Small intestine (tissue), 7 donors: ENCODE results near the gene MYO1F. TPM values are rescaled to one million over a fixed set of nuclear protein-coding genes. Genes with fewer than 3 reads are reported as not detected.

ENCODE experiments used
- DNase-seq, 2 donors: peaks; one replicate each; pipeline versions ENCODE4 v3.0.0 to v3.0.0-alpha.2; 2013
- FAIRE-seq: peaks from 2 replicates; lab custom pipeline; 2012; peaks lifted over from hg19 to GRCh38; lab: Jason Lieb, UNC
- H3K27ac ChIP-seq, 3 donors: one replicate each; pipeline ENCODE4 v1.5.1; 2013; ENCODE audit warnings: low read length in 2 of 3, mild to moderate bottlenecking in 2 of 3, control low read depth in 1 of 3, inconsistent platforms in 1 of 3, low read depth in 1 of 3, moderate library complexity in 1 of 3
- H3K27me3 ChIP-seq, 3 donors: one replicate each; pipeline ENCODE4 v1.6.1; 2013; ENCODE audit warnings: low read length in 3 of 3, inconsistent platforms in 1 of 3; ENCODE audit not compliant: control insufficient read depth in 3 of 3, insufficient read depth in 3 of 3
- H3K36me3 ChIP-seq, 3 donors: one replicate each; pipeline ENCODE4 v1.6.1; 2013; ENCODE audit warnings: low read length in 3 of 3, inconsistent platforms in 1 of 3, low read depth in 1 of 3, mild to moderate bottlenecking in 1 of 3, moderate library complexity in 1 of 3; ENCODE audit not compliant: control insufficient read depth in 3 of 3, insufficient read depth in 2 of 3
- H3K4me1 ChIP-seq, 3 donors: one replicate each; pipeline ENCODE4 v1.6.1; 2013; ENCODE audit warnings: low read length in 2 of 3, inconsistent platforms in 1 of 3, low read depth in 1 of 3, mild to moderate bottlenecking in 1 of 3, moderate library complexity in 1 of 3; ENCODE audit not compliant: control insufficient read depth in 3 of 3, insufficient read depth in 2 of 3
- H3K4me3 ChIP-seq, 3 donors: one replicate each; pipeline ENCODE4 v1.5.1; 2013; ENCODE audit warnings: low read length in 3 of 3, control low read depth in 1 of 3, inconsistent platforms in 1 of 3, low read depth in 1 of 3, mild to moderate bottlenecking in 1 of 3, moderate library complexity in 1 of 3
- H3K9me3 ChIP-seq, 2 donors: one replicate each; pipeline ENCODE4 v1.6.1; 2013; ENCODE audit warnings: low read depth in 1 of 2, low read length in 1 of 2; ENCODE audit not compliant: control insufficient read depth in 2 of 2, insufficient read depth in 1 of 2
- WGBS, 3 donors: extraction: QIAGEN DNeasy Blood & Tissue Kit; methylation state at CpG; one replicate each; pipeline ENCODE4 v1.1.7; 2013; 5-methylcytosine and 5-hydroxymethylcytosine counted together
- polyA plus RNA-seq, 4 donors: library from polyadenylated mRNA; stranded (reverse) in 3 of 4; unstranded in 1 of 4; fragments of 200-250 nt in 3 of 4; fragments of 120-200 nt in 1 of 4; gene quantifications; one replicate each; pipeline versions ENCODE4 v1.2.1 to v1.2.3, GENCODE V29; 2013
- donor health status: healthy with polysubstance abuse.
- donor health status: control.
- donor health status: control.
- donor health status: Bipolar disorder and iron deficiency.
- donor health status: healthy.

The MYO1F gene
- polyA plus RNA-seq, 4 donors = 1.3 to 13.7 (median 6.0) TPM

DNA sequence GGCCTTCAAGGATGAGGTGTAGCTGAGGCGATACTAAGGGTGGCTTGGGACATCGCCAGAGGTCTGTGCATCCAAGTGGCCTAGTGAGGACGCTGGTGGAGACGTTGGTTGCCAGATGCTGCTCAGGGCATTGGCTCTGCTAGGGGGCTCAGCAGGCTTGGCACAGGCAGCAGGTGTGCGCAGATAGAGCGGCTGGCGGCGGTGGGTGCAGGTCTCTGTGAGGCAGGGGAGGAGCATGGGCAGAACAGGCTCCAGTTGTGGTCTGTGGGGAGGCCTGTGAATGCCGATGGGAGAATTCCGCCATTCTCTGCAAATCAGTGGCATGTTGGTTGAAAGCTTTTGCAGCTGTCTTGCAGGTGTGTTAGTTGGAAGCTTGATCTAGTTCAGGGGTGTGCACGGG is 96.0 kb downstream of the MYO1F start:
- H3K27ac ChIP-seq = no peak overlapping the region
- H3K9me3 ChIP-seq = no peaks in the 10 kb centered on the region
- no peaks in the 10 kb centered on the region for H3K27me3 ChIP-seq
- no peak for DNase-seq
- no peak for FAIRE-seq
- H3K4me1 ChIP-seq = no peaks in the 10 kb centered on the region
- H3K36me3 ChIP-seq = peaks cover 12 to 89% (median 24%) of the 10 kb centered on the region in 3 donors
- H3K4me3 ChIP-seq = no peak overlapping the region
- 74 to 81% (median 75%) methylated on average over 11 of the region's 11 CpGs for WGBS, 3 donors

DNA sequence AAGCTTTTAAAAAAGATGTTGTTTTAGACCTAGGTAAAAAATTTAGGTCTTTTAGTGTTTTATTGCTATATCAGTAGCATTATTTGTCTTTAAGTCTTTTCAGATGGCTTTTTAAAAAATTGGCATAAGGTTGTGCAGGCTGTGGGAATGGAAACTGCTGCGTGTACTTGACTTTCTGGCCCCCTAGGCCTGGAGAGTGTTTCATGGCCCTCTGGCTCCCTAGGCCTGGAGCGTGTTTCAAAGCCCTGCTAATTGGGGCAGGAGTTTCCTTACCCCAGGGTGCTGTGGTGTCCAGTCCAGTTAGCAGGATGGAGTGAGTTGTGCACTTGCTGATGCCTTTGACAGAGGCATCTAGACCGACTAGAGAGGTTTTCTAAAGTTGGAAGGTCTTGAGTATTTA is 98.6 kb downstream of the MYO1F start:
- H3K27me3 ChIP-seq = no peaks in the 10 kb centered on the region
- no peaks in the 10 kb centered on the region for H3K4me1 ChIP-seq
- FAIRE-seq = no peak
- 60 to 83% (median 82%) methylated on average over 3 of the region's 3 CpGs for WGBS, 3 donors
- DNase-seq = no peak
- no peak overlapping the region for H3K4me3 ChIP-seq
- H3K36me3 ChIP-seq = peaks cover 14 to 84% (median 23%) of the 10 kb centered on the region in 3 donors
- no peaks in the 10 kb centered on the region for H3K9me3 ChIP-seq
- H3K27ac ChIP-seq = no peak overlapping the region

DNA sequence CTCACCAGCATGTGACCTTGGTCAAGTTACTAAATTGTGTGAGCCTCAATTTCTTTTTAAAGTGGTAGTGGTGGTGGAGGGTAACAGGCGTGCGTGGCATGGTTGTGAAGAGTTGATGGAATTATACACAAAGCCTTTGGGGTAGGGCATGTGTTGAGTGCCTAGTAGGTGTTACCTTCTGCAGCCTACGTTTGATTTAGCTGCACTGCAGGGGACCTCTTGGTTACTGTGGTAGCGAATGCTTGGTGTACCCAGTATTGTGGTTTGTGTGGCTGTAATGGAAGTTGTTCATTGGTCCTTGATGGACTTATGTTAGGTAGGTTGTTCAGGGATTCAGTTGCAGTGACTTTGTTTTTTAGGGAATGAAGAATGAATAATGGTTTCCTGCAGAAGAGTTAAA is 99.4 kb downstream of the MYO1F start:
- H3K27ac ChIP-seq = no peak overlapping the region
- FAIRE-seq (no peak), DNase-seq (no peak)
- H3K4me3 ChIP-seq = no peak overlapping the region
- no peaks in the 10 kb centered on the region for H3K4me1 ChIP-seq
- peaks cover 15 to 83% (median 20%) of the 10 kb centered on the region in 3 donors for H3K36me3 ChIP-seq
- WGBS, 3 donors = 67 to 83% (median 74%) methylated on average over 4 of the region's 4 CpGs
- no peaks in the 10 kb centered on the region for H3K9me3 ChIP-seq
- H3K27me3 ChIP-seq = no peaks in the 10 kb centered on the region

DNA sequence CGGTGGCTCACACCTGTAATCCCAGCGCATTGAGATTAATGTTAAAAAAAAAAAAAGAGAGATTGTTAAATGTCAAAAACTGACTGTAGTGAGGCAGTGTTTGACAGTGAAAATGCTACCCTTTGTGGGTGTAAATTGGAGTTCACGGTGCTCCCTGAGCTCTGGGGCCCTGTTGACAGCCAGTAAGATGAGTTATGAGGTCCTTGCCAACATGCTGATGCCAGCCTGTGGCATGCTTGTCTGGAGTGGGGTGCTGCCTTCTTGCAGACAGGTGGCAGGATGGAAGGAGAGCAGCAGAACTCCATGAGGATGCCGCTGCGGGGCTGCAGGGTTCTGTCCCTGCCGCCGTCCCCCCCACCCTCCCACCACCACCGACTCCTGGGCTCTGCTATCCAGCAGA is 100.7 kb downstream of the MYO1F start:
- H3K9me3 ChIP-seq = no peaks in the 10 kb centered on the region
- no peak overlapping the region for H3K4me3 ChIP-seq
- FAIRE-seq (no peak), DNase-seq (no peak)
- H3K36me3 ChIP-seq = peaks cover 12 to 82% (median 18%) of the 10 kb centered on the region in 3 donors
- 54 to 79% (median 61%) methylated on average over 6 to 8 of the region's 8 CpGs for WGBS, 3 donors
- H3K27me3 ChIP-seq = no peaks in the 10 kb centered on the region
- H3K27ac ChIP-seq = no peak overlapping the region
- H3K4me1 ChIP-seq = no peaks in the 10 kb centered on the region

DNA sequence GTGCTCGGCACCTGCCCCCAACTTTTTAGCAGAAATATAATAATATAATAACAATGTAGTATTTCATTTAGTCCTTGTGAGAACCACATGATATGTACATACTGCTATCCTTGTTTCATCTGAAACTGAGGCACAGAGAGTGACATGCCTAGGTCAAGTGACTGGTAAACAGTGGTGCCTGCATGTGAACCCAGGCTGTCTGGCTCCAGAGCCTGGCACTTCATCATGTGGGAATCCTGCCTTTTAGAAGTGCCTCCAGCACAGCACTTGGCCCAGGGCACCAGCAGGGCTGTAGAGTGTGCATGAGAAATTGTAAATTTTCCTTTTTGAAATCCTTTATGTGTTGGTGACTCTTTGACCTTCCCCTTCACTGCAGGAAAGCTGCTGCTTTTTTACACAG is 102.2 kb downstream of the MYO1F start:
- Histone ChIP-seq H3K36me3 (peaks cover 18 to 83% (median 19%) of the 10 kb centered on the region in 3 donors), H3K4me3 (no peak overlapping the region), H3K4me1 (no peaks in the 10 kb centered on the region), H3K27ac (no peak overlapping the region), H3K9me3 (no peaks in the 10 kb centered on the region), H3K27me3 (no peaks in the 10 kb centered on the region)
- DNase-seq (no peak), FAIRE-seq (no peak)
- WGBS, 3 donors = 93 to 100% (median 95%) methylated on average over 1 of the region's 1 CpG

DNA sequence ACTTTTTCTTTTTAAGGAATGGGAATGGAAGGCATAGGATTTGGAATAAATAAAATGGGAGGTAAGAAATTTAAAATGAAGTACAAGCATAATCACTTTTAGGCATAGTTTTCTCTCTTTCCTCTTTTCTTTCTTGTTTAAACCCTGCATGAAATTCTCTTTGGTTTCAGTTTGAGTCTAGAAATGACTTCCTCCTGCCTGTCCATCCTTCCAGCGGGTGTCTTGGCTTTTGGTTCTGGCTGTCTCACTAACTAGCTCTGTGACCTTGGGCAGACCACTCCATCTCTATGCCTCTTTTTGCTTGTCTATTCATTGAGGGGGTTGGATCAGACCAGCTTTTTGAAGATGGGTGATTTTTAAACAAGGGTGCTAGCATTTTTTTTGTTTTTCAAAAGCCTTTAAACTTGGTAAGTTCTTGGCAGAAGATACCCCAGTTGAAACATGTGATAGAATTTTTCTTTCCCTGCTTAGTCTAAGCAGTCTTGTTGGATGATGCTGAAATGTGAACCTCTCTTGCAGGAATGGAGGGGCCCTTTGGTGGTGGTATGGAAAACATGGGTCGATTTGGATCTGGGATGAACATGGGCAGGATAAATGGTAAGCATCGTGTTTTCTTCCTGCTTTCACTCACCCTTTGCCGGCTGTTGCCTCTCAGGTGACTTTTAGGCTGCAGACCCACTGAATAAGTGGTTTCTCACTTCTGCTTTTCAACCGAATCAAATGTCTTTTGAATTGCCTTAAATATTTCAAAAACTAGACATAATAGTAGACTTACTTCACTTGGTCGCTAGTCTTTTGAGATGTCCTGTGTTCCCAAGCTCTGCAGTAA is 103.4 kb downstream of the MYO1F start:
- Histone ChIP-seq H3K9me3 (no peaks in the 10 kb centered on the region), H3K27ac (no peak overlapping the region), H3K4me3 (no peak overlapping the region), H3K27me3 (no peaks in the 10 kb centered on the region), H3K36me3 (peaks cover 24 to 81% (median 31%) of the 10 kb centered on the region in 3 donors), H3K4me1 (no peaks in the 10 kb centered on the region)
- DNase-seq = no peak
- FAIRE-seq = no peak
- 74 to 90% (median 74%) methylated on average over 6 of the region's 6 CpGs for WGBS, 3 donors

Other genes starting within 250 kb of the MYO1F start
- 10 to 100 TPM in 1 of 4 donors, 1 to 10 TPM in 3; 1.3 to 13.0 (median 4.2) TPM for gene KANK3, start 234.2 kb downstream of the MYO1F start, polyA plus RNA-seq
- gene ANGPTL4, start 213.3 kb downstream of the MYO1F start, polyA plus RNA-seq = 10 to 100 TPM in 2 of 4 donors, 1 to 10 TPM in 2; 1.0 to 24.8 (median 8.7) TPM
- gene RAB11B, start 187.1 kb downstream of the MYO1F start, polyA plus RNA-seq = 100 to 1,000 TPM in 1 of 4 donors, 10 to 100 TPM in 3; 55.7 to 102 (median 72.2) TPM
- 10 to 100 TPM in 3 of 4 donors, 1 to 10 TPM in 1; 8.3 to 30.0 (median 24.4) TPM for gene MARCHF2, start 164.1 kb downstream of the MYO1F start, polyA plus RNA-seq
- 100 to 1,000 TPM in 2 of 4 donors, 10 to 100 TPM in 2; 98.6 to 225 (median 156) TPM for gene HNRNPM, start 132.5 kb downstream of the MYO1F start, polyA plus RNA-seq
- 1 to 10 TPM in 1 of 4 donors, under 1 TPM in 3; 0.45 to 3.3 (median 0.75) TPM for gene PRAM1, start 74.8 kb downstream of the MYO1F start, polyA plus RNA-seq
- gene ZNF414, start 63.3 kb downstream of the MYO1F start, polyA plus RNA-seq = 10 to 100 TPM in 3 of 4 donors, 1 to 10 TPM in 1; 6.5 to 28.2 (median 17.3) TPM
- gene ADAMTS10, start 33.3 kb upstream of the MYO1F start, polyA plus RNA-seq = 10 to 100 TPM in 1 of 4 donors, 1 to 10 TPM in 2, not detected in 1; 1.9 to 11.1 (median 8.5) TPM
- gene NFILZ, start 53.2 kb upstream of the MYO1F start, polyA plus RNA-seq = not detected
- gene ACTL9, start 121.4 kb upstream of the MYO1F start, polyA plus RNA-seq = not detected
- not detected for gene OR2Z1, start 144.2 kb upstream of the MYO1F start, polyA plus RNA-seq